GM23338 (cell line): ENCODE measurements around the gene FBXL17. TPM values are rescaled to one million over a fixed set of nuclear protein-coding genes. Genes with fewer than 3 reads are reported as not detected.

ENCODE experiments used
- ATAC-seq: fragments of 200-7000 bp; cut with Tn5 transposase; 3 replicates; pipeline ENCODE4 v1.9.1; 2020
- DNase-seq: peaks from one replicate; pipeline ENCODE4 v3.0.0-alpha.2; 2015; ENCODE audit warnings: low spot score
- H2AFZ ChIP-seq: fragments of 200-600 bp; sonication (generic); 2 replicates; pipeline ENCODE4 v1.8.0; 2016; ENCODE audit warnings: antibody characterized with exemption, mild to moderate bottlenecking, moderate library complexity
- H3F3A ChIP-seq: fragments of 200-600 bp; sonication (generic); replicated peaks from 2 replicates; pipeline ENCODE4 v1.8.0; 2017; ENCODE audit warnings: antibody characterized with exemption, mixed run types, low read depth
- H3K27ac ChIP-seq: fragments of 200-600 bp; sonication (generic); 2 replicates; pipeline ENCODE4 v1.6.1; 2016; ENCODE audit warnings: low read depth
- H3K27me3 ChIP-seq: fragments of 200-600 bp; sonication (generic); 2 replicates; pipeline ENCODE4 v1.8.0; 2016; ENCODE audit warnings: mild to moderate bottlenecking, mixed run types, moderate library complexity; ENCODE audit not compliant: insufficient read depth
- H3K36me3 ChIP-seq: fragments of 200-600 bp; sonication (generic); 2 replicates; pipeline ENCODE4 v1.8.0; 2016; ENCODE audit warnings: mild to moderate bottlenecking; ENCODE audit not compliant: insufficient read depth
- H3K4me1 ChIP-seq: fragments of 200-600 bp; sonication (generic); 2 replicates; pipeline ENCODE4 v1.8.0; 2016; ENCODE audit warnings: mild to moderate bottlenecking, moderate library complexity; ENCODE audit not compliant: insufficient read depth
- H3K4me2 ChIP-seq: fragments of 200-600 bp; sonication (generic); 2 replicates; pipeline ENCODE4 v1.7.1; 2017; ENCODE audit warnings: mixed run types
- H3K4me3 ChIP-seq: fragments of 200-600 bp; sonication (generic); 2 replicates; pipeline ENCODE4 v1.6.1; 2016; ENCODE audit warnings: mixed run types
- H3K79me2 ChIP-seq: fragments of 200-600 bp; sonication (generic); replicated peaks from 2 replicates; pipeline ENCODE4 v1.8.0; 2017; ENCODE audit warnings: mild to moderate bottlenecking; ENCODE audit not compliant: insufficient read depth
- H3K9me2 ChIP-seq: fragments of 200-600 bp; sonication (generic); 2 replicates; pipeline ENCODE4 v1.8.0; 2017; ENCODE audit not compliant: insufficient read depth
- H4K20me1 ChIP-seq: fragments of 200-600 bp; sonication (generic); replicated peaks from 2 replicates; pipeline ENCODE4 v1.8.0; 2017; ENCODE audit warnings: mild to moderate bottlenecking; ENCODE audit not compliant: insufficient read depth
- H3K27ac Mint-ChIP-seq: 2 replicates; pipeline ENCODE4 v1.8.0; 2020; ENCODE audit warnings: inconsistent platforms, mild to moderate bottlenecking, moderate library complexity, mixed read lengths
- H3K27me3 Mint-ChIP-seq: 3 replicates; pipeline ENCODE4 v1.8.0; 2022; ENCODE audit warnings: low read depth, mild to moderate bottlenecking, moderate library complexity, mixed read lengths, inconsistent platforms; ENCODE audit not compliant: insufficient read depth, poor library complexity
- H3K36me3 Mint-ChIP-seq: 3 replicates; pipeline ENCODE4 v1.8.0; 2021; ENCODE audit warnings: low read depth, mild to moderate bottlenecking, inconsistent platforms, moderate library complexity, mixed read lengths
- H3K4me1 Mint-ChIP-seq: 3 replicates; pipeline ENCODE4 v1.8.0; 2020; ENCODE audit warnings: mild to moderate bottlenecking, inconsistent platforms, mixed read lengths
- H3K4me3 Mint-ChIP-seq: 3 replicates; pipeline ENCODE4 v1.8.0; 2021; ENCODE audit warnings: moderate library complexity, mild to moderate bottlenecking, inconsistent platforms, mixed read lengths
- H3K9me3 Mint-ChIP-seq: 3 replicates; pipeline ENCODE4 v1.8.0; 2020; ENCODE audit warnings: moderate library complexity, mild to moderate bottlenecking, inconsistent platforms, mixed read lengths
- CREB1 ChIP-seq: fragments of 250-450 bp; sonication (Bioruptor Pico); IDR thresholded peaks from 2 replicates; pipeline ENCODE4 v1.5.0; 2020; ENCODE audit warnings: low read depth, mild to moderate bottlenecking, moderate library complexity
- CTCF ChIP-seq, 2 experiments: fragments of 200-600 bp in 1 of 2; sonication (generic) in 1 of 2; conservative IDR thresholded peaks; 2 replicates each; pipeline versions ENCODE4 v1.5.1 to v1.6.1; 2016 to 2017; ENCODE audit warnings: antibody characterized with exemption in 2 of 2, low read depth in 2 of 2, mild to moderate bottlenecking in 2 of 2, moderate library complexity in 1 of 2
- EZH2 ChIP-seq: fragments of 200-600 bp; sonication (generic); IDR thresholded peaks from one replicate; pipeline ENCODE4 v1.8.0; 2017; ENCODE audit warnings: antibody characterized with exemption, mild to moderate bottlenecking, low read depth; ENCODE audit not compliant: unreplicated experiment
- EZH2phosphoT487 ChIP-seq: fragments of 200-600 bp; sonication (generic); IDR thresholded peaks from one replicate; pipeline ENCODE4 v1.8.1; 2018; ENCODE audit warnings: antibody characterized with exemption; ENCODE audit not compliant: unreplicated experiment
- JUNB ChIP-seq: IDR thresholded peaks from one replicate; pipeline ENCODE4 v1.6.1; 2016; ENCODE audit warnings: antibody characterized with exemption; ENCODE audit not compliant: unreplicated experiment
- NANOG ChIP-seq: IDR thresholded peaks from 2 replicates; pipeline ENCODE4 v1.6.1; 2016; ENCODE audit warnings: antibody characterized with exemption, borderline replicate concordance
- POLR2AphosphoS5 ChIP-seq: IDR thresholded peaks from 2 replicates; pipeline ENCODE4 v1.6.1; 2016; ENCODE audit warnings: antibody characterized with exemption, low read depth
- REST ChIP-seq: IDR thresholded peaks from one replicate; pipeline ENCODE4 v1.6.1; 2018; ENCODE audit warnings: antibody characterized with exemption; ENCODE audit not compliant: unreplicated experiment
- STAT1 ChIP-seq: IDR thresholded peaks from one replicate; pipeline ENCODE4 v1.6.1; 2016; ENCODE audit warnings: antibody characterized with exemption; ENCODE audit not compliant: unreplicated experiment
- ZNF114 ChIP-seq: fragments of 250-450 bp; sonication (Bioruptor Pico); IDR thresholded peaks from 2 replicates; pipeline ENCODE4 v1.5.0; 2020; ENCODE audit warnings: mild to moderate bottlenecking, moderate library complexity
- ZNF331 ChIP-seq: fragments of 250-450 bp; sonication (Bioruptor Pico); IDR thresholded peaks from 2 replicates; pipeline ENCODE4 v1.5.0; 2020; ENCODE audit warnings: low read depth, mild to moderate bottlenecking, moderate library complexity
- ZNF462 ChIP-seq: fragments of 250-450 bp; sonication (Bioruptor Pico); IDR thresholded peaks from 2 replicates; pipeline ENCODE4 v1.5.0; 2020; ENCODE audit warnings: mild to moderate bottlenecking, moderate library complexity
- long read RNA-seq: library from polyadenylated mRNA; unstranded; transcript quantifications from one replicate; pipeline ENCODE4 v2.0.0, GENCODE V29; 2020; ENCODE audit not compliant: unreplicated experiment
- polyA plus RNA-seq: library from polyadenylated mRNA; unstranded; fragments of >200 nt; fragmentation: Nextera tagmentation; extraction: Ambion mirVana; gene quantifications from 2 replicates; pipeline ENCODE4 v1.2.1, GENCODE V29; 2016
- total RNA-seq: library from RNA; depleted of rRNA; stranded (reverse); fragments of >200 nt; shearing (Covaris generic); gene quantifications from 2 replicates; pipeline ENCODE4 v1.2.3, GENCODE V29; 2014; rRNA removed
- TF ChIP-seq, protein P1 (sequence below): IDR thresholded peaks from 2 replicates; pipeline ENCODE4 v1.6.1; 2016; ENCODE audit warnings: antibody characterized with exemption

Gene FBXL17
- total RNA-seq (2.1 and 2.7 TPM in 2 replicates), polyA plus RNA-seq (1.9 and 2.0 TPM in 2 replicates)
- long read RNA-seq = 0 reads

DNA sequence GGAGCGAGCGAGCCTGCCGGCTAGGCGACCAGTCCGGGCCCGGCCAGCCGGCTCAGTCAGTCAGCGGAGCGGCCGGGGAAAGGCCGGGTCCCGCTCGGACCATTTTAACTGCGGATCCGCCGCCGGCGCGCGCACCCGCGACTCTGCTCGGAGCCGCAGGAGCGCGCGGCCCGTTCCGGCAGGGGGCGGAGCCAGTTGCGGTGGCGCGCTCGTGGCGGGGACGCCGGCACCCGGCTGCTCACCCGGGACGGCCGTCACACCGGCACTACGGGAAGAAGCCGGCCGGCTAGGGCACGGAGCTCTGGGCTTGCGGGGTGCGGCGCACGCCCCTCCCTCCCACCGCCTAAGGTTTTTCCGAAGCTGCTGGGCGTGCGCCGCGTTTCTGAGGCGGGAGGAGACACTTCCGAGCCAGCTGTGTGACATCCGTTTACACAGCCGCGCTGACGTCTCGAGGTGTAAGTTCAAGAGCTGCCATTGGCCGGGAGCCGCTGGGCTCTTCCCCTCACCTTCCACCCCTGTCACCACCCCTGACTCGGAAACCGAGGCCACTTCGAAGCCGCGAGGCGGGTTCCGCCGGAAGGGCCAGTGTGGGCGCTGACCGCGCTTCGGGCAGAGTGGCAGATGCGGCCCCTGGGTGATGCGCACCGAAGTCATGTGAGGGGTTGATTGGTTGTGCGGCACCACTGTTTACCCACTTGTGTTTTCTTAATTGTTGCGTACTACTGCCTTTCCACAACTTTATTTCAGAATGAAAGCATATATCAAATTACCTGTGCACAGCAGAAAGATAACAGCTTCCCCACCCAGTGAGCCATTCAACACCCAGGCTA, at the start of gene FBXL17:
Gene FBXL17 (minus strand): TSS at position 145 of the 830 bp plus-strand sequence.
- ATAC-seq (peak; percentile 78), DNase-seq (peak; percentile 98)
- Histone ChIP-seq H3K79me2 (peaks cover 20% of the 10 kb centered on the region), H3K4me3 (peak within 1 kb of the TSS; percentile 59), H2AFZ (peak within 1 kb of the TSS; percentile 54), H3K4me2 (peak within 1 kb of the TSS; percentile 93), H3K27me3 (no peaks in the 10 kb centered on the region), H3K36me3 (no peaks in the 10 kb centered on the region), H3F3A (no peaks in the 10 kb centered on the region), H3K9me2 (no peaks in the 10 kb centered on the region), H4K20me1 (no peaks in the 10 kb centered on the region), H3K27ac (peak within 1 kb of the TSS; percentile 85), H3K4me1 (peaks cover 19% of the 10 kb centered on the region)
- H3K9me3 Mint-ChIP-seq = no peaks in the 10 kb centered on the region
- peak within 1 kb of the TSS; percentile 37 for H3K27ac Mint-ChIP-seq
- H3K27me3 Mint-ChIP-seq = peaks cover 5% of the 10 kb centered on the region
- H3K4me1 Mint-ChIP-seq = peaks cover 20% of the 10 kb centered on the region
- no peaks in the 10 kb centered on the region for H3K36me3 Mint-ChIP-seq
- TF ChIP-seq ZNF114 (CRISPR knock-in tag) (no peak), STAT1 (no peak), EZH2 (no peak), CTCF (conservative IDR thresholded peaks at IDR 0.05; ENCODE audit: low read depth in 2 of 2) (no peak), CREB1 (CRISPR knock-in tag) (peak; percentile 85), POLR2AphosphoS5 (peak; percentile 69; the same call in 1 of the 2 replicates), JUNB (no peak), ZNF331 (CRISPR knock-in tag) (no peak), EZH2phosphoT487 (no peak), ZNF462 (CRISPR knock-in tag) (no peak), NANOG (no peak), REST (no peak)
- TF ChIP-seq, protein P1, sequence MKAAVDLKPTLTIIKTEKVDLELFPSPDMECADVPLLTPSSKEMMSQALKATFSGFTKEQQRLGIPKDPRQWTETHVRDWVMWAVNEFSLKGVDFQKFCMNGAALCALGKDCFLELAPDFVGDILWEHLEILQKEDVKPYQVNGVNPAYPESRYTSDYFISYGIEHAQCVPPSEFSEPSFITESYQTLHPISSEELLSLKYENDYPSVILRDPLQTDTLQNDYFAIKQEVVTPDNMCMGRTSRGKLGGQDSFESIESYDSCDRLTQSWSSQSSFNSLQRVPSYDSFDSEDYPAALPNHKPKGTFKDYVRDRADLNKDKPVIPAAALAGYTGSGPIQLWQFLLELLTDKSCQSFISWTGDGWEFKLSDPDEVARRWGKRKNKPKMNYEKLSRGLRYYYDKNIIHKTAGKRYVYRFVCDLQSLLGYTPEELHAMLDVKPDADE = no peak
- H3K4me3 Mint-ChIP-seq = peak within 1 kb of the TSS; percentile 80
